GM19351 (cell line): ENCODE measurements around the gene ISM2.

ENCODE experiments used
- ATAC-seq: cut with Tn5 transposase; IDR thresholded peaks from one replicate; pipeline ENCODE4 v1.9.1; 2021; ENCODE audit warnings: mild to moderate bottlenecking, moderate library complexity; ENCODE audit not compliant: unreplicated experiment

The ISM2 gene

GRCh38 chr14:77469539-77469938 lies 29.1 kb downstream of the ISM2 start:
- no peak for ATAC-seq

GRCh38 chr14:77469067-77469505 lies 29.5 kb downstream of the ISM2 start:
- ATAC-seq, result no peak

- no peak for ATAC-seq
These were observed 30.8 kb downstream of the ISM2 start for GRCh38 chr14:77467801-77468200.

GRCh38 chr14:77459072-77459723 lies 39.4 kb downstream of the ISM2 start:
- ATAC-seq, result no peak

- ATAC-seq, result peak; percentile 23
These were observed 40.2 kb downstream of the ISM2 start for GRCh38 chr14:77458249-77458950.

- ATAC-seq, result peak; percentile 86
These were observed 40.9 kb downstream of the ISM2 start, which contains the start of the genes AHSA1 and VIPAS39 for GRCh38 chr14:77457522-77458248. Gene AHSA1 (plus strand): TSS chr14:77458093. CDS start chr14:77458190, 97 bp downstream. Gene VIPAS39 (minus strand): TSS chr14:77457601. CDS start chr14:77454102, 3,499 bp downstream.

- peak; percentile 8 for ATAC-seq
These were observed 41.5 kb downstream of the ISM2 start for GRCh38 chr14:77457115-77457521.

- ATAC-seq, result no peak
These were observed 42.5 kb downstream of the ISM2 start for GRCh38 chr14:77455966-77456640.

- no peak for ATAC-seq
These were observed 56.4 kb downstream of the ISM2 start for GRCh38 chr14:77442196-77442595.

GRCh38 chr14:77439861-77440260 lies 58.8 kb downstream of the ISM2 start:
- ATAC-seq, result no peak

GRCh38 chr14:77438596-77438995 lies 60.0 kb downstream of the ISM2 start:
- no peak for ATAC-seq

- no peak for ATAC-seq
These were observed 62.6 kb downstream of the ISM2 start for GRCh38 chr14:77436042-77436441.

GRCh38 chr14:77426396-77426795 lies 72.2 kb downstream of the ISM2 start:
- ATAC-seq, result no peak

GRCh38 chr14:77424862-77425261 lies 73.8 kb downstream of the ISM2 start:
- ATAC-seq, result no peak
